CD4-positive, alpha-beta T cell treated with Interleukin-1 beta for 1 hour (primary cell): ENCODE measurements around the gene ANO6.
A peak's percentile ranks its signal among the peaks of the same experiment; 100 is the strongest.

Source experiments
- DNase-seq, 2 donors: peaks; one replicate each; pipeline ENCODE4 v3.0.0-alpha.2; 2020 to 2022

Gene ANO6

DNA sequence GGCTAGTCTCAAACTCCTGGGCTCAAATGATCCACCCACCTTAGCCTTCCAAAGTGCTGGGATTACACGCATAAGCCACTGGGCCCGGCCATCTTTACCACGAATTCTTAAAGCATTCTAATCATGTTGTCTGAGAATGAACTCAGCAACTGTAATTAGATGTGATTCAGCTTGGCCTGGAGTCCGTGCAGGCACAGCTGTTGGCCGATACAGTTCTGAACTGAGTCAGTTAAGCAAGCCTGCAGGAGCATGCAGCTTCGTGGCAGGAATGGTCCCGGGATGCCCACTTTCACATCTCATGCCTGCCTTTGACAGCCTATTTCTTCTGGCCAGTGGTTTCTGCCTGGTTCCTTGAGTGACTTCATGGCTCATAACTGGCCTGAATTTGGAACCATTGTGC, 194.1 kb downstream of the ANO6 start:
- DNase-seq: no peak

DNA sequence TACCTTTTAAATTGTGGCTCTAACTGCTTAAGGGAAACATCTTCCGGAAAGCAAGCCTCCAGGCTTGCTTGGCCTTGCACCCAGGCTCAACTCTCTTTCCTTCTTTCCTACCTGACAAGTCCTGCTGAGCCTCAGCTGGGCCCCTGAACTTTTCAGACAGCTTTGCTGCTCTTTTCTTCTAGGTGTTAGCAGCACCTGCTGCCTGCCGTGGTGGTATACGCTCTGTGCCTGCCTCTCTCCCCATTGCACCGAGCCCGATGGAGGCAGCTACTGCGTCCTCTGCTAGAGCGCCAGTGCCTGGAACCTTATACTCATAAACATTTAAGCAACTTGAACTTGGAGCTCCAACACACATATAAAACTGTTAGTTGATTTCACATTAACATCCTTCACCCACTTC, 195.7 kb downstream of the ANO6 start:
- no peak for DNase-seq

DNA sequence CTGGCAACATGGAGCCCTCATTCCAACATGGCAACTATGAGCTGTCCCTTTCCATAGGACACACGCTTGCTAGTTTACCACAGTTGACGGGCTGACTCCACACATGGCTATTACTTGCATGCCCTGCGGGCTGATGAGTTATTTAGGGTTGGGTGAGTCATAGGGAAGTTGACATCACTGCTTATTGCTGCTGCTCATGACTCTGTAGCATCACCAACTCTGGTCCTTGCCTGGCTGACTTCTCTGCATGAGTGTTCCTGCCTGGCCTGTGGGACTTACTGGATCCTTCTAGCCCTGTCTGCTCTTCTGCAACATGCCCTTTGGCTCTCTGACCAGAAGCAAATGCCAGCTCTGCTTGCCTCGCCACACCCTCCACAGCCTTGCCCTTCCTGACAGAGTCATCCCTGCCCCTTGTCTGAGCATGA, 199.5 kb downstream of the ANO6 start:
- peak in 1 of 2 donors; percentile 26 for DNase-seq

- DNase-seq: no peak
These were observed 200.2 kb downstream of the ANO6 start for GRCh38 chr12:45416126-45416525.

DNA sequence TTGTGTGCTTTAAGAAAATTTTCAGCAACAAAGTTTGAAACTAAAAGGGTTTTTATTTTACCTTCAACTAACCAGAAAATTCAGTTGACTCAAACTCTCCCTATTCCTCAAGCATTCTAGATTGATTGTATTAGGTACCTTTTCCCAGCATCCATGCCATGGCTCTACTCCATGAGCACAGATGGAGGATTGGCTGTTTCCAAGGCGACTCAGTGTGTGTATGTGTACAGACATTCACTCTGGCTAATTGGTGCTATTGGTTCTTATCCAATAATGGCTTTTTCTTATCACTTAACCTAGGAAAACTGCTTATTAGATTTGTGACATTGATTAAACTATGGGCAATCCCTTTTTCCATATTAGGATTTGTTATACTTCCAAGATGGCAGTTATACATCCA, 202.6 kb downstream of the ANO6 start:
- DNase-seq: no peak

- DNase-seq: no peak
These were observed 203.5 kb downstream of the ANO6 start for GRCh38 chr12:45419317-45419814.

- DNase-seq: no peak
These were observed 205.8 kb downstream of the ANO6 start for GRCh38 chr12:45421736-45422135.

- no peak for DNase-seq
These were observed 208.0 kb downstream of the ANO6 start for GRCh38 chr12:45423931-45424330.

DNA sequence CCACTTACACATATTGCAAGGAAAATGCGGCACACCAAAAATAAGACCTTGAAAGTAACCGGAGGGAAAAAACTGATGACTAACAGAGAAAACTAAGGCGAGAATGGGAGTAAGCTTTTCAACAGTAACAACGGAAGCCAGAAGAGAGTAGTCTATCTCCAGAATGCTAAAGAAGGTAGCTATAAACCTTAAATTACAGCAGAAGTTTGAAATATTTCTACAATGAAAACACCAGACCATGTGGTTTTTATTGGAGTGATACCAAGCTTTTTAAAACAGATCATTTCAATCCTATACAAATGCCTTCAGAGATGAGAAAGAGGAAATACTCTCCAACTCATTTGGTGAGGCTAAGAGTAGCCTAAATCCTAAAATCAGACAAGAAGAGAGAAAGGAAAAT, 209.5 kb downstream of the ANO6 start:
- no peak for DNase-seq

DNA sequence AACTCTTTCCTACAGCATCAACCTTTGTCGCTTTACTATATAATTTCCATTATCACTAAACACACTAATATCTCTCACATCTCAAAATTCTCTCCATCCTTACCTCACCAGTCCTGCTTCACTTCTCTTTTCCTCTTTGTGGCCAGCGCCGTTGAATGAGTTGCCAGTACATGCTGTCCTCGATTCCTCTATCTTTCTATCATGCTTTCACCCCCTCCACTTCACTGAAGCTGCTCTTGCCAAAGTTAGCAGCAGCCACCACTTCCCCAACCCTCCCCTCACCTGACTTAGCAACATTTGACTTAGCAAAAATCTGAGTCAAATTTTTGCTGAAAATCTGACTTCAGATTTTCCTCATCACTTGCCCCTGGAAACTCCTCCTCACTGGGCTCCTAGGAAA, 210.4 kb downstream of the ANO6 start:
- no peak for DNase-seq

- no peak for DNase-seq
These were observed 211.1 kb downstream of the ANO6 start for GRCh38 chr12:45427042-45427441.

- no peak for DNase-seq
These were observed 213.9 kb downstream of the ANO6 start for GRCh38 chr12:45429831-45430230.

DNA sequence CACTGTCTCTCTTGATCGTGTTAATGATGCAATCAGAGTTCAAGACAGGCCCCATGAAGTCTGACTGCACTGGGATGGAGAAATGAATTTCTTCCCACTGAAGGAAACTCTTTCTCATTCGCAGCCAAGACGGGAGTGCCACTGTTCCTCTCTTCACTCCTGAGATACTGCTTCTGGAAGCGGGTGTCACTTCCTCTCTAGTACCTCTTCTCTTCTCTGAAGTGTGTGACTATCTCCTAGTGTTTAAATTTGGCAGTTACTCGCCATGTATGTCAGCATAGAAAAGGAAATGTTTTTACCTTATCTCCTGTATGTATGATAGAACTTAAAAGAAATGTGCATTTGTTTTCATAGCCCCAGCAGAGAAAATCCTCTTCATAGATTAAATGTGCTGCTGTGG, 215.2 kb downstream of the ANO6 start:
- DNase-seq: no peak

DNA sequence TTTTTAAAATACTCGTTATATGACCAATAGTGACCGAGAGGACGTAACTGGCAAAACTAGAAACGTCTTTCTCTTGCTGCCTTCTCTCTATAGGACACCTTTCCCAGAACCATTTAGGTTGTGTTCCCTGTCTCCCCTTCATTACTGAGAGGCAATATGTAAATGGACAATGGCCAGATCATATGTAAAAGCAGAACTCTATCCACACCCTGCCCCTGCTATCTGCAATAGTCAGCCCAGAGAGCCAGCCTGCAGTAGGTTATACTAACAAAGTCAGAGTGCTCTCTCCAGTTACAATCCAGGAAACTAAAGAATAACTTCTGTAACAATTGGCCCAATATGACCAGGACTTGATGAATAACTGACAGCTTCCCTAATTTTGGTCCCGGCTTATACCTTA, 216.8 kb downstream of the ANO6 start:
- no peak for DNase-seq

DNA sequence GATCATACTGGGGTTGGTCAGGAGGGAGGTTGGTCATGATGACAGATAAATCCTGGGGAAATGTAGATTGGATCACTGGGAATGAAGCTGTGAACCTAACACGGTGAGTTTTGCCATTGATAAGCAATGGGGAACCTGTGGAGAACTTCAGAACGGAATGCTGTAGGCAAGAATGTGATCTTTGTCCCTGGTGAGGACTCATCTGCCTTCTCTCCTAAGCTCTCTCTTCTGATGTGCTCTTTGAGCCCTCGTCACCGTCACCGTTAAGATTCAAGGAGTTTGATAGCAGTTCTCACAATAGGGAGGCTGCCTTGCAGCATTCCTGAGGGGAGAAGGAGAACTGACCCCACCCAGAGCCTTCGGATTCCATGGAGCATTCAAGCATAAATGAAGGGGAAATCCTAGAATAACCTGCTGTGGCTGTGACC, 217.6 kb downstream of the ANO6 start:
- no peak for DNase-seq

DNA sequence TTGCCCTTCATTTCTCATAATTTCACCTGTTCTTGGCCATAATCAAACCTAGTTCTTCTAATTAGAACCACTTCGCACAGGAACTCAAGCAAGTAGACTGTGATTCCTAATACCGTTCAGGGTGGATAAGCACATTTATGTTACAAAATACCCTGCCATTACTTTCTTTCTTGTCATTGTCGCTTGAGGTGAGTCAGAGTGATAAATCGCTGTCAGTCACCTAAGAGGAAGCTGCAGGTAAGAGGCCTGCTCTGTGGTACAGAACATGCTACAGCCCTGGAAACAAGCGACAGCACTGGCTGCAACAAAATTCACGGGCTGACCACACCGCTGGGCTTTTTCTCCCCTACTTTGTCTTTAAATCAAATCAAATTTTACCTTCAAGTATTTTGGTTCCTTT, 218.2 kb downstream of the ANO6 start:
- DNase-seq: no peak

DNA sequence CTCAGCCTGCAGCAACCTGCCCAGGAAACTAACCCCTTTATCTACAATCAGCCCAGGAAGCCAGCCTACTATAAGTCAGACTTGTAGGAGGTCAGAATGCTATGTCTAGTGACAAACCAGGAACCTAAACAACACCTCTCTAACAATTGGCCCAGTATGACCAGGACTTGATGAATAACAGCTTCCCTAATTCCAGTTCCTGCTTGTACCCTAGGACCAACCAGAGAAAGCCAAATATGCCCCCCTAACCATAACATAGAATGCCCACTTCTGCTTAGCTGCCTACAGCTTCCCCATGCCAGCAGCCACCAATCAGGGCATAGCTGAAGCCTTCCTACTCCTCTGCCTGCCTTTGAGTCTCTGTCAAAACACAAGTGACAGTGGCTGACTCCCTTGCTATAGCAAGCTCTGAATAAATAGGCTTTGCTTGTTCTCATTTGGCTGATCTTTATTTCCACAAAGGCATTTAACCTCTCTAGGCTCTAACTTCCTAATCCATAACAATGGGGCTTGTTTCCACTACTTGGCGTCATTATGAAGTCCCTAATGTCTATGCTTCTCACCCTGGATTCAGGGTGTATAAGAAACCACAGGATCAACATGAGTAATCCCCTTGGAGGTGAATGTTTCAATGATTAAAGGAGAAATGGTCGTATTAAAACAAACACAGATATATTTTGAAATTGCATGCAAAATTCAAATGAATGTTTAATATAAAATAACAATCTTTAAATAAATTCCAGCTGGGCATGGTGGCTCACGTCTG, 220.2 kb downstream of the ANO6 start:
- peak; percentile 0 to 27 for DNase-seq

DNA sequence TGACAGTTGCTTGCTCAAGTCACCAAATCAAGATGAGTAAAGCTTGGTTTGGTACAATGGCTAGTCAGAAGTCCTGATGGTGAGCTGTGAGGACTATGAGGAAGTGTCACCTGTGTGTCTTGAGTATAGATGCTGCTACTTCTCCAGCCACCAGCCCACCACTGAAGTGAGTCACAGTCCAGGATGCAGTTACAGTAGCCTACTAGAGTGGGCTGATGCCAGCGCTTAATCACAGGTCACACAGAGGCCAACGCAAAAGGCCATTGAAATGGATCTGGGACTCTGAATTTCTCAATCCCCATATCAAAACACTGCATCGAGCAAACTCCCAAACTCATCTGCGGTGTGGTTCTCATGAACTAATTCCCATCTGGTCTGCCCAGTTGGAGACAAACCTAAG, 223.1 kb downstream of the ANO6 start:
- DNase-seq: no peak

- DNase-seq: no peak
These were observed 230.1 kb downstream of the ANO6 start for GRCh38 chr12:45446013-45446412.

- no peak for DNase-seq
These were observed 242.3 kb downstream of the ANO6 start for GRCh38 chr12:45458238-45458637.

GRCh38 chr12:45458854-45459807, 243.2 kb downstream of the ANO6 start:
- DNase-seq: no peak

DNA sequence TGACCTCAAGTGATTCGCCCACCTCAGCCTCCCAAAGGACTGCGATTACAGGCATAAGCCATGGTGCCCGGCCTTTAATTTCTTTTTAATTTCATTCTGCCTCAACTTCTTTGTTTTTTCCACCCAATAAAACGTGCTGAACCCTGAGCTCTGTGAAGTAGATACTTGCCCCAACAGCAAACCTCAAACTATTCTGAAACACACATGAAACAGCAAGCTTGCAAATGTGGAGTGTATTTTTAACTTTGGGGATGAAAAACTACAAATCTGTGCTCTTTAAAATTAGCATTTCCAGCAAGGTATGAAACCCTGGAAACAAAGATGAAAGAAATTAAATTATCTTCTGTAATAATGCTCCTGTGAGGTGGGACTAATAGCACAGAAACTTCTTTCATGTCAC, 246.6 kb downstream of the ANO6 start:
- no peak for DNase-seq

DNA sequence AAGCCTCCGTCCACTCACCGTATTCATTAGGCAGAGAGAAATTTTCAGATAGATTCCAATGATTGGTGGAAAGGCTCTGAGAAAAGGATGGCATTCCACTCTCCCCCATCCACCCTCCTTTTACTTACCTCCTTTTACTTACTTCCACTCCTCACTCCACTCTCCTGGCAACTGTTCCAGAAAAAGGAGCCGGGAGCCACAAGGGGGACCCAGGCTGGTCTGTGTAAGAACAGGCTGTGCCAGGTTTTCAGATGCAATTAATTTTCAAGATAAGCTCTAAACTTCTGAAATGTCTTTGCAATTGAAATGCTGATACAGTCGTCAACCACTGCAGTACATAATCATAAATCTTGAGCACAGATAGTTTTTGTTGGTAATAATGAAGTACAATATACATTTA, 248.8 kb downstream of the ANO6 start:
- no peak for DNase-seq
